HG02840 (cell line): ENCODE data around the gene STRAP.
"Not testable (repeated sequence)": the region's sequence is repeated elsewhere in the genome, so short reads cannot be mapped to it uniquely, and the experiment has no call there.

Experiments used
- ATAC-seq: cut with Tn5 transposase; IDR thresholded peaks from one replicate; pipeline ENCODE4 v1.9.1; 2021; ENCODE audit warnings: mild to moderate bottlenecking, moderate library complexity, moderate number of reproducible peaks; ENCODE audit not compliant: unreplicated experiment, low FRiP score

The STRAP gene

DNA sequence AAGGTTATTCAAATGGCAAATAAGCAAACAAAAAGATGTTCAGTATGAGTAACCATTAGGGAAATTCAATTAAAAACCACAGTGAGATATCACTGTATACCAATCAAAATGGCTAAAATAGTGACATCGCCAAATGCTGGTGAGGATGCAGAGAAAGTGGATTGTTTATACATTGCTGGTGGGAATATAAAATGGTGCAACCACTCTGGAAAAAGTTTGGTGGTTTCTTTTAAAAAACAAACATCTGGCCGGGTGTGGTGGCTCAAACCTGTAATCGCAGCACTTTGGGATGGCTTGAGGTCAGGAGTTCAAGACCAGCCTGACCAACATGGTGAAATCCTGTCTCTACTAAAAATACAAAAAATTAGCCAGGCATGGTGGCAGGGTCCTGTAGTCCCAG, 14.0 kb upstream of the STRAP start:
- ATAC-seq: no peak

- no peak for ATAC-seq
These were observed 8.6 kb upstream of the STRAP start for GRCh38 chr12:15873556-15873955.

DNA sequence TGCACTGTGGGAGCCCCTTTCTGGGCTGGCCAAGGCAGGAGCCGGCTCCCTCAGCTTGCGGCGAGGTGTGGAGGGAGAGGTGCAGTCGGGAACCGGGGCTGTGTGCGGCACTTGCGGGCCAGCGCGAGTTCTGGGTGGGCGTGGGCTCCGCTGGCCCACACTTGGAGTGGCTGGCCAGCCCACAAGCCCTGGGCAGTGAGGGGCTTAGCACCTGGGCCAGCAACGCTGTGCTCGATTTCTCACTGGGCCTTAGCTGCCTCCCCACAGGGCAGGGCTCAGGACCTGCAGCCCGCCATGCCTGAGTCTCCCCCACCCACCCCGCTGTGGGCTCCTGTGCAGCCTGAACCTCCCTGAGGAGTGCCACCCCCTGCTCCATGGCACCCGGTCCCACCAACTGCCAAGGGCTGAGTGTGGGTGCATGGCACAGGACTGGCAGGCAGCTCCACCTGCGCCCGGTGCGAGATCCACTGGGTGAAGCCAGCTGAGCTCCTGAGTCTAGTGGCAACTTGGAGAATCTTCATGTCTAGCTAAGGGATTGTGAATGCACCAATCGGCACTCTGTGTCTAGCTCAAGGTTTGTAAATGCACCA, 7.5 kb upstream of the STRAP start:
- not testable (repeated sequence) for ATAC-seq

GRCh38 chr12:15875863-15876262, 6.3 kb upstream of the STRAP start:
- ATAC-seq: no peak

GRCh38 chr12:15879413-15879812, 2.8 kb upstream of the STRAP start:
- no peak for ATAC-seq

DNA sequence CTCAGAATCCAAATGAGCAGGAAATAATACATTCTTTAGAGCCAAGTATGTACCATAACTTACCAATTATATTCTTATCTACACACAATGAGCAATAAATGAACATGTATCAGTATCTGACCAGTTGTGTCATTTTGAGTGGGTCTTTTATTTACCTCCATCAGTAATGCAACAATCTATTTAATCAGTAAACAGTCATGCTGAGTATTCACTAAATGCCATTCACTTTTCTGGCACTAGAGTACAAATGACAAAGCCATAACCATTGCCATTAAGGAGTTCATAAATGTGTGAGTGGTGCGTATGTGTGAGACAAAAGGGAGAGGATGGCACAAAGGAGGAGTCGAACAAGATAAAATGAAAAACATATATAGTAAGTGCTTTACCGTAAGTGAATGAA, 1.5 kb upstream of the STRAP start:
- ATAC-seq: no peak

GRCh38 chr12:15883536-15883935, 1.3 kb downstream of the STRAP start:
- no peak for ATAC-seq

DNA sequence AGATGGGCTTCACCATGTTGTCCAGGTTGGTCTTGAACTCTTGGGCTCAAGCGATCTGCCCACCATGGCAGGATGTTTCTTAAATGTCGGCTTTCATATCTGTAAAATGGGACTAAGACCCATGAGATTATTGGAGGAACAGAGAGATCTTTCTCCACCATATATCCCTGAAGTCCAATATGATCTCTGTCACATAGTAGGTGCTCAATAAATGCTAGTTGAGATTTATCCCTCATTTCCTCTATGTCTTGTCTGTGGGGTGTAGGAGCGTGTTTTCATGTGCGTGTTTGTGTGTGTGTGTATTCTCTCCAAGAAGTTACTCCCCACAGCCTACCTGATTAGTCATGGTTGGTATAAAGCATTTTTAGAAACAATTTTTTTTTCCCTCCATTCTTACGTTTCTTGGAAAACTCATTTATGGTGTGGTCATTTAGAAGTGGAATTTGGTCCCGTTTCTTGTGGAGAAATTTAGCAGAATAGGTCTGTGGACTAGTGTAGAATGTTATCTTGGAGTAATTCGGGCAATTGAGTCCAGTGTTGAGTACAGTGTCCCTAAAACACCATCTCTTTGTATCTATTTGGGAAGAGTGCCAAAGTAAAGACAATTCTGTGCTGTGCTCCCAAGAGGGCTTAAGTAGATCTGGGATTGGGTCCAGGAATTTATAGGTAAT, 4.3 kb downstream of the STRAP start:
- no peak for ATAC-seq

GRCh38 chr12:15887043-15887817, 5.0 kb downstream of the STRAP start:
- no peak for ATAC-seq

DNA sequence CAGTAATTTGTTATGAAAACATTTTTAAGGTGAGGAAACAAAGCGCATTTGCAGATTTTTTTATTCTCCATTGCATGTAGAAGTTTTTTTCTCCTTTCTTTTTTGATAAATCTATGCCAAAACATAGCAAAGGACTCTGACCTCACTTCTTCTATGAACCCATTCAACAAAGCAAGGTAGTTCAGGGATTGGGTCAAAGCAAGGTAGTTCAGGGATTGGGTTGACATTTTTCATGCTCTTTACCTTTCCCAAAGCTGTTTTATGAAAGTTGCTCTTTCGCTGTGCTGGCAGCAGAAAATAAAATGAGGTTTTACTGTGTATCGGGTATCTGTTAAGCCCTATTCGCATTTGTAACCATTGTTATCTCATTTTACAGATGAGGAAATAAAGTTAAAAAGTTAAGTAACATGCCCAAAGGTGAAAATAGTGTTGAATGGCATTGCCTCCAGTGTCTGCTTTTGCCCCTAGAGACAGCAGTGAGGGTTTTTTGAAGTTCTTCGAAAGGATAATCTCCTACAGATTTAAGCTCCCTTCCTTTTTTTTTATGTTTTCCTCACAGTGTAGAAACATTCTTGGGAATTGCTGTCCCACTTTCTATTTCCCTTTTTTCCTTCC, 10.6 kb downstream of the STRAP start:
- no peak for ATAC-seq

GRCh38 chr12:15893260-15893659, 11.1 kb downstream of the STRAP start:
- ATAC-seq: no peak

DNA sequence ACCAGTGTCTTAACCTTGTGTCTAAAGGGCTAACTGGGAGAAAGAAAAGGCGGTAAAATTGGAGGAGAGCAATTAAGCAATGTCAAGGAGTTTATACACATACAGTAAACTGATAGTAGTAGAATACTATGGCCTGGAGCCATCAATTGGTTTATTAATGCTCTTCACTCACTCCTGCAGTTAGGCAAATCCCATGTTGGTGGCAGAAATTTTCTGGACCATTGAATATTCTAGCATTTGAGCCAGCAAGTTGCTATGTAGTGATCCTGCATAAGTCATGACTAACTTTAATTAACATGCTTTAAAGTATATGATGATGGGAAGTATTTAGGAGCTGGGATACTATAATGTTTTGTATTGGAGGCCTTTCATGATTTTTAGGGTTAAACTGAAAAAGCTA, 14.7 kb downstream of the STRAP start:
- ATAC-seq: no peak

GRCh38 chr12:15897433-15897832, 15.2 kb downstream of the STRAP start:
- ATAC-seq: no peak

GRCh38 chr12:15899282-15899870, 17.2 kb downstream of the STRAP start:
- ATAC-seq: peak; percentile 65

DNA sequence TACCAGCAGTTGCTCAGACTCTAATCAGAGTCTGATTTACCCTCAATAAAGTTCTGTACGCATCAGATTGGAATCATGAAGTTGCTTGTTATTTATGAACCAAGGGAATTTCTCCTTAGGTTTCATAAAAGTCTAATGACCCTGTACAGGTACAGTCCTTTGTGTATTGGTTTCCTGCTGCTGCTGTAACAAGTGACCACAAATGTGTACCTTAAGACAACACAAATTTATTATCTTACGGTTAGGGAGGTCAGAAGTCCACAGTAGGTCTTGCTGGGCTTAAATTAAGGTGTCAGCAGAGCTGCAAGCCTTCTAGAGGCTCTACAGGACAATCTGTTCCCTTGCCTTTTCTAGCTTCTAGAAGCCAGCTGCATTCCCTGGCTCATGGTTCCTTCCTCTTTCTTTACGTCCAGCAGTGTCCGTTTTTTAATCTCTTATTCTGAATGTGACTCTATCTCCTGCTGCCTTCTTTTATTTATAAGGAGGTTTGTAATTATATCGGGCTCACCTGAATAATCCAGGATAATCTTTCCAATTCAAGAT, 22.3 kb downstream of the STRAP start:
- ATAC-seq: no peak

DNA sequence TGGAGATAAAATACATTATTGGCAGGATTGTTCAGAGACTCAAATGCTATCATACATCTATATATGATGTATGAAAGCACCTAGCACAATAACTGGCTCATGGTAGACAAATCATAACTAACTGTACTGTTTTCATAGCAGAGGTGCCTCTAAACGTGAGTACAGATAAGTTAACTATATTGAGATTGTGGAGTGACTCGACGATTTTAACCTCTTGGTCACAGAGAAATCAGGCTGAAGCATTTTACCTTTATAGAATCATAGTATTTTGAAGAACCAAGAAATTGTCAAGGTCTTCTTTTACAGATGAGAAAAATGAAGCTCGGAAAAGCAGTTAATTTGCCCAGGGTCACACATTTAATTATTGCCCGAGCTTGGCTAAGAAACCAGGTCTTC, 28.3 kb downstream of the STRAP start:
- ATAC-seq: no peak

- peak; percentile 88 for ATAC-seq
These were observed 28.9 kb downstream of the STRAP start, which contains the start of gene DERA for GRCh38 chr12:15910864-15911721. Gene DERA (plus strand): TSS chr12:15911332. CDS start chr12:15911384, 52 bp downstream.

- not testable (repeated sequence) for ATAC-seq
These were observed 29.7 kb downstream of the STRAP start for GRCh38 chr12:15911931-15912330.

DNA sequence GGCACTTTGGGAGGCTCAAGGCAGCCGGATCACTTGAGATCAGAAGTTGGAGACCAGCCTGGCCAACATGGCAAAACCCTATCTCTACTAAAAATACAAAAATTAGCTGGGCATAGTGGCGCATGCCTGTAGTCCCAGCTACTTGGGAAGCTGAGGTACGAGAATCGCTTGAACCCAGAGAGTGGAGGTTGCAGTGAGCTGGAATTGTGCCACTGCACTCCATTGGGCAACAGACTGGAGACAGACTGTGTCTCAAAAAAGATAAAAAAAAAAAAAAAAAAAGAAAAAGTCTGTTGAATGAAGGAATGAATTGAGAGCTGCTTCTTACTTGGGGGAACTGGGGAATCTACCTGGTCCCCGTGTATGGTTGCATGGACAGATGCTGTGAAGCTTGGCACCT, 31.9 kb downstream of the STRAP start:
- ATAC-seq: not testable (repeated sequence)

DNA sequence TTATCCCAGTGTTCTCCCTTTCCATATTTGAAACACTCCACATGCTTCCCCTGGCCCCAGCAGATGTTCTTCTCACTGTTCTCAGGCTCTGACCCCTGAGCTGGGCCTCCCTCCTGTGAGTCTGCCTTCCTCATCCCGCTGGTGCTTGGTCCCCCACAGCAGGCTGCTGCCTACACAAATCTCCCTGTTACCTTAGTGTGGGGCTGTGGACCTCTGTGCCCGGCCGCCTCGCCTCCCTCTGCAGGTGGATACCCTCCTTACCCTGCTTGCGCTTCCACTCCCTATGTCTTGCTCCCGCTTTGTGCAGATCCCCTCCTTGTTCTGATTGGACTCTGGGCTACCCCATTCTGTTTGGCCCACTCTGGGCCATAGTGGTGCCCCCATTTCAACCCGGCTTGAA, 35.9 kb downstream of the STRAP start:
- no peak for ATAC-seq
